GM18511 (cell line): Measurements from ENCODE around the gene SENP2.
A peak's percentile ranks its signal among the peaks of the same experiment; 100 is the strongest.
"Not testable (repeated sequence)": the region's sequence is repeated elsewhere in the genome, so short reads cannot be mapped to it uniquely, and the experiment has no call there.

Source experiments
- ATAC-seq: cut with Tn5 transposase; IDR thresholded peaks from one replicate; pipeline ENCODE4 v1.9.1; 2021; ENCODE audit warnings: mild to moderate bottlenecking, moderate library complexity; ENCODE audit not compliant: unreplicated experiment

The SENP2 gene

DNA sequence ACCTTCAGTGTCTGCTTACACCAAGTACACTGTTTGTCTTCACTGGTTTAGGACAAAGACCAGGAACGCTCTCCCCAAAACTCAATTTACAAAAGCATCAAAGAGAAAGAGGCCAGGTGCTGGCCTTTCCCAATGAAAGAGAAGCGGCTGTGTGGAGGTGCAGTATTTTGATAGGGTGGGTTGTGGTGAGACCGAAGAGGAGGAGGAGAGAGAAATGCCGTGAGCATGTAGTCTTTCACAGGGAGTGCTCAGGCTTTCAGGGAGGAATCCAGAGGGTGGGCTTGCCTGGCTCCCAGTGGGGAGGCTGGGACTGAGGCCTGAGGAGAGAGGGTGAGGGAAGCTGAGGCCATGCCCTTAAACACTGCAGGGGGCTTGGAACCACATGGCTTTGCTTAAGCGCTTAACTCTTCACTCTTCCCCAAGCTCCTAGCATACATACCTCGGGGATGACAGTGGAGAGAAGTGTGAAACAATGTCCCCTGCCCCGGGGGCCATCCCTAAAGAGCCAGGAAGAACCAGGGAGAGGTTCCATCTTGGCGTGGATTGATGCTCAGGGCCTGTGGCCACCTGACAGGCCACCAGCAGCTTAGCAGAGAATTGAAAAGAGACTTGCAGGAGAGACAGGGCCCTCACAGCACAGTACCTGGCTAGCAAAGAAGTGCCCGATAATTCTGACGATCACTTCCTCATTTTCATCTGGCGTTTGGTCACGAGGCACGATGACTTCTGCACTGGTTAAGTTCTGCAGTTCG is 60.5 kb downstream of the SENP2 start:
- peak; percentile 77 for ATAC-seq

DNA sequence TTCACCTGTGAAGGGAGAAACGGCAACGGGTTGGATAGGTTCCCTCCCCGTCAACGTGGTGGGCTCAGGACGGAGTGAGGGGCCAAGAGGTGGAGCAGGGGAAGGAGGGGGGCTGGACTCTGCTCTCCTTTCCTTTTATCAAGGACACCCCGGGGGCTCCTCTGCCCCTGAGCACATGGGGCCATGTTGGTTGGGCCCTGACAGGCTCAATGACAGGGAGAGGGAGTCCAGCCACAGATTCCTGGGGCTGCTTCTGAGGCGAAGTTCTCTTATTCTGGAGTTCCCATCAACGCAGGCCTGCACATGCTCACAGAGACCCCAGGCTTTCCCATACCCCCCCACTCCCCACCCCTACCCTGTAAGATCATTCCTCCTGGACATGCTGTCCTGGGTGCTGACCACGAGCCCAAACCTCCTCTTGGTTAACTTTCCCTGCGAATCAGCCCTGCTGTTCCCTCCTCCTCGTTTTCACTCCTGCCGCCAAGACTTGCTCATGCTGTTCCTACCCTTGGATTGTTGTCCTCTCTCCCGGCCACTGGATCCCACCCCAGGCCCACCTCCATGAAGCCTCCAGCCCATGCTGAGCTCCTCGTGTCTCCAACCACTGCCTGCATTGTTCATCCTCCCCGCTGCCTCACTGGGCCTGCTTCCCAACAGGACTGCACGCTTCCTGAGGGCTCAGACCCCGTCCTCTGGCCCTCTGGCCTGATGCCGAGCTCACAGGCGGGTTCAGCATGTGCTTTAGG is 61.2 kb downstream of the SENP2 start:
- ATAC-seq: no peak

DNA sequence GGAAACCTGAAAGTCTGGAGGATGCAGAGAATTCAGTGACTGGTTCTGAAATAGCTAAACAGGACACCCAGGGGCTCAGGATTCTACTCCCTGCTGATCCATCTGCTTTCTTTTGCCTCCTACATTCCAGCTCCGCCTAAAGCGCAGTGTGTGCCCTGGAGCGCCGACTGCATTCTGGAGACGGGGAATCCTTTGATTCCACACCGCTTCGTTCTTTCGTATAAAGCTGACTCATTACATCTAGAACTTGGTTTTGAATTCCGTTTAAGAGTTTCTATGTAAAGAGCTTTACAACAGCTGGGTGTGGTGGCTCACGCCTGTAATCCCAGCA is 61.8 kb downstream of the SENP2 start:
- no peak for ATAC-seq

DNA sequence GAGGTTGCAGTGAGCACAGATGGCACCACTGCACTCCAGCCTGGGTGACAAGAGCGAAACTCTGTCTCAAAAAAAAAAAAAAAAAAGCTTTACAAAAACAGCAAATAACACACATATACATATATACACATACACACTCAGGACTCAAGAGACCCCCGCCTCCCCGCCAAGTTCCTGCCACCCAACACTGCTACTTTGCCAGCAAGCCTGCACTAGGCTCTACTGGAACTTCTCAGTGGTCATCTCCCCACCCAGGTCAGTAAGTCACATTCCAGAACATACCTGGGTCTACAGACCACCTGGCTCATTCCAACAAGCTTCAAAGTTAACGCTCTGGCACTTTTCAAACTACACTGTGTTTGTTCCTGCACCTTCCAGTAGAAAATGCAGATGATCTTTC is 62.3 kb downstream of the SENP2 start:
- ATAC-seq: no peak

DNA sequence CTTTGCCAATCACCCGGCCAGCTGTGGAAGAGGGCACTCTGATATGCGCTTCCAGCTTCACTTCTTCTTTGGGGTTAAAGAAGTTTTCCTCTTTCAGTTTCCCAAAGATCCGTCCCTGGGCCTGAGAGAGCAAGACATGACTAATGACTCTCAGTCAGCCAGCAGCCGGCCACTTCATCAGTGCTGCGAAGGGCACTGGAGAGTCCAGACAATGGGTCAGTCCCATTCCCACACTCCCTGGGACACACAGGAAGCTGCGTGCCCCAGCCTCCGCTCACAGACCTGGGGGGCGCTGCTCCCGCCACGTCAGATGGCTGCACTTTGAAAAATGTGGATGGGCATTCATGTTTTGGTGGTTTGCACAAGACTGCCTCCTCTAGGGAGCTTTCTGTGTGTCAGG is 63.3 kb downstream of the SENP2 start:
- ATAC-seq: no peak

DNA sequence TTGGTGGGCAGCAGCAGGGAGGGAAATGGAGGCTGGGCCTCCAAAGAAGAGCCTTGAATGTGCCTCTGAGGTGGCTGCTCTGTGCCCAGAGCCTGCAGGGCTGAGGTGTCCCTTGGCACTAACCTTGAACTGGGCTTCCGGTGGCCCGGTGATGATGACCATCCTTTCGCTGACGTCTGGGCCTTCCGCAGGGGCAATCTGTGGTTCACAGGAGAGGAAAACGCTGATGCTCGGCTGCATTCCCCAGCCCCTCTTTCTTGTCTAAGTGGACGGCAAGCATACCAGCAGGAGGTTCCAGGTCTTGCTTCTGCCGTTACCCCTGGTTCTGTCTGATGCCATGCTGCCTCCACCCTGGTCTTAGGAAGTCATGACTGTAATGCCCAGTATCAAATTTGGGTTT is 65.9 kb downstream of the SENP2 start:
- no peak for ATAC-seq

DNA sequence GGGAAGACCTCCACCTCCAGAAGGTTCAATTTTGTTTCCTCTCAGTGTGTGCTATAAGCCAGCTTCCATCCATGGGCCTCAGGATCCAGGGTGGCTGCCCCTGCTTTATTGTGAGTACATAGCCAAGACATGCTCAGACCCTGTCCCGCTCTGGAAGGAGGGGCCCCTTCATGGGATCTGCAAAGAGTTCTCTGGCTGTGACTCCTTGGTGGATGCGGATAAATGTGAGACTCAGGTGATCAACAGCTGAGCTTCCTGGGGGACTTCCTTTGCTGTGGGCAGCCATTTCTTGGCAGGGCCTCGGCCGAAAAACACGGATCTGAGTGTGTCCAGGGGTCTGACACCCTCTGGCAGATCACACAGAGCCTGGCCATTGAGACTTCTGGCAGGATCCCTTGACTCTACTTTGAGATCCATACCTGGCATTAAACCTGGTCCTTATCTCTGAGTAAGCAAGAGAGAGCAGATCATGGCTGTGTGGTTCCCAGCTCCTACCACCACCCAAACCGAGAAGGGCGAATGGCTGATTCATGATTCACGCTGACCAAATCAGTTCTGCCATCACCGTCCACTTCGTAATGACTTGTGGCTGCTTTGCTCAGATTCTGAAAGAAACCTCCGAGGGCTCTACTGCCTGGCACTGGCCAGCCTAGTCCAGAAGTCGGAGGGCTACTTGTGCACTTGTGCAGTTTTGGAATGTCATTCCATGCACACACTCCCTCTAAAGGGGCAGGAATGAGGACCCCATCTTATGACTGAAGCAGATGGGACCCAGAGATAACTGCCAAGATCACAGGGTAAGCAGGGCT is 68.1 kb downstream of the SENP2 start:
- no peak for ATAC-seq

DNA sequence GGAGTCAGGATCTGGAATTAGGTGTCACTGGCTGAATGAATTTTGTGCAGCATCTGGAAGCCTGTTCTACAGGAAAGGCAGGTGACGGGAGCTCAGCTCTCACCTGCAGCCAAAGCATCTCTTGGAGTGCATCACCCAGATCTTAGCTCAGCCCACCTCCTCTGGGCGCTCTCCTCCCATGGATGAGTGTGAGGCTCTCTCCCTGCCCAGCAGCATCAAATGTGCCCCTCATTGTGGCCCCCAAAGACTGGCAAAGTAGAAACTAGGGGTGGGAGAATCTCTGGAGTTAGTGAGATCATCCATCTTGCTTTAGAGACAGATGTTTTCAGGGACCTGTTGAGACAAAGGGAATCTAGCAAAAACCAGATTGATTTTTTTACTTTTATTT is 68.7 kb downstream of the SENP2 start:
- ATAC-seq: no peak

DNA sequence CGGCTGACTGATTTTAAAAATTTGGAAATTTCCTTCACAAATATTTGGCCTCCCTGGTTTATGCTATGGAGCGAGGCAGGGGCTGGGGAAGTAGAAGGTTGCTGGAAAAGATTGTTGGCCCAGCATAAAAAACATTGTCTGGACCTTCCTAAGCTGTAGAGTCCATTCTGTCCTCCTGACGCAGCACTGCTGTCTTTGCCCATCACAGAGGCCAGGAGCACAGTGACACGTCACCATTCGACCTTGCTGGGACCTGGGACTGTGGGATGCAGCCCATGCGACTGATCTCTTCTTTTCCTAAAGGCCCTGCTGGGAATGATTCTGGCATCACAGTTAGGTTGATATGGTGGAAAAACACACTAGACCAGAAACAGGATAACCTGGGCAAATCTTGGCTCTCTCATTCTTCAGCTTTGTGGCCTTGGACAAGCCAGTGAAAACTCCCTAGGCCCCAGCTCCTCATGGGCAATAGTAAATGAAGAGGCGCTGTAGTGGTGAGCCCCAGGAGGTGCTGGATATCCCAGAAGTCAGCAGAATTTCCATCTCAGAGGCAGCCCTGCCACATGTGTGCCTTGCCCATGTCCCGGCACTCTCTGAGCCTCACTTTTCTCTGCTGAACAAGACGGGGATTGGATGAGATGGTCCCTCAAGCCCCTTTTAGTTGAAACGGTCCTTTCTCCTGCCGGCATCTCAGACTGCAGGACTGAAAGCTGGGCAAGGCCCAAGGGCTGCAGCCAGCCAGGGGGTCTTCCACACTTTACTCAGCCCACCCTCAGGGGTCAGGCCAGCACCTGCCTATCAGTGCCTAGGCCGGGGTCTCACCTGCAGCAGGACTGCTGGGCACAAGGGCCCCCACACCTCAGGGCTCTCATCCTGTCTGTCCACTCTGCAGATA is 69.6 kb downstream of the SENP2 start:
- no peak for ATAC-seq

DNA sequence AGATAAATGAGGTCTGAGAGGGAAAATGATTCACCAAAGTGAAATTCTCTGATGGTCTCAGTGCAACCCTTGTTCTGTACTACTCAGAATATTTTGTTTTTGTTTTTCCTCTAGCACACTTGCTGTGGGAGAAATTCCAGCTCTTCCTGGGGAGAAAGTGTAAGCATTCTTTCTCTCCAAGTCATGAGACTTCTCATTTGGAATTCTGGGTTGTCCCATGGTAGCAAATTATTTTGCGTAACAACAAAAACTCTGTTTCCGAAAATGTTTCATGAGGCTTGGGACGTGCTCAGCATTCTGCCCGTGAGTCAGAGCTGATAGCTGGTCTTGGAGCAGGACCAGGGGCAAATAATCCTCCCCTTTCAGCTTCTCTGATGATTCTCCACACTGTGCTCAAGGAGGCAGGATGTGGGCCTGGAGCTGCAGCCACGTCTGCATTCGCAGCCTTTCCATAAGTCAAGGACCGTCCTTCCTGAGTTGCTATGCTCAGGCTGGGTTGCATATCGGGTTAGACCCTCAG is 70.3 kb downstream of the SENP2 start:
- ATAC-seq: no peak

DNA sequence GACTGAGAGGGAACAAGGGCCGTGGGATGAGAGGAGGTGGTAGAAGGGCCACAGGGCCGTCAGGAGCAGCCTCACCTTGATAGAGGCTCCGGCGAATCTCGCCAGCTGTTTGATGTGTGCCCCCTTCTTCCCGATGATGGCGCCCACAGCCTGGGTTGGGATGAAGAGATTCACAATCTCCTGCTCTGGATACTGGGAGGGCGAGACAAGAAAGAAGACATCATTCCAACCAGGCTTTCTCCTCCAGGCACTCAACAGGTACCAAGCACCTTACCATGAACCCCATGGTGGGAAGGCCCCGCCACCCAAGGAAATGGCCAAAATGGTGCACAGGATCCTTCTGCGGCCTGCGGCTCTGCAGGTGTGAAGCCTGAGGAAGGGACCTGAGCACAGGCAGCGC is 71.1 kb downstream of the SENP2 start:
- ATAC-seq: no peak

DNA sequence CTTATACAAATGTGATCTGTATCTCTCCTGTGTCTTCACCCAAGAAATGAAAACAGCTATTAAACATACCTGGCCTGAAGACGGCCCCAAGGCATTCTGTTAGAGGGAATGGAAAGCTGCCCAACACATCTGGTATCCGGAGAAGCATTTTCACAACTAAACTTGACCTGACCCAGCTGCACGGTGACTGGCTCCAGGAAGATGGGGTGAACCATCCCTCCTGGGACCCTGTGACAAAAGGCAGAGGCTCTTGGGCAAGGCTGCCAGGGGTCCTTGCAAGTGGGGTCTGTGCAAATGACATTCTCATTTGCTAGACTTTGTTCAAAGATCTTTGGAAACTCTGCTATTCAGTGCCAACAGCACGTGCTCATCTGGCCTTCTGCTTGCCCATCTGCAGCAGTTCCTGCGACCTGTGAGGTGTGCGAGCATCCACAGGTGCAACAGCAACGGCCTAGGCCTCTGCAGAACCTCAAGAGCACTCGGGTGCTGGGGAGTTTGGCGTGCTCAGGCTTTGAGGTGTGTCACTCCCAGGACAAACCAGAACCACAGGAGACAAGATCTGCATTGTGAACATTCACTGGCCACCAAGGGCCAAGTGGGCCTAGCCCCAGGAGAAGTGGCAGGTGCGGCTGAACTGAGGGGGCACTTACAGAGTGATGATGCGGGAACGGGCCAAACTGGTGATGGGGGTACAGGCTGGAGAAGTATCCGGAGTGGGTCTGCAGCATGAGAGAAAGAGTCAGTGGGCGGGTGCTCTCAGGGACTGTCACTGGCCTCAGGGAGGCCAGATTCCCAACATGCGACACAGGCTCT is 71.8 kb downstream of the SENP2 start:
- no peak for ATAC-seq

DNA sequence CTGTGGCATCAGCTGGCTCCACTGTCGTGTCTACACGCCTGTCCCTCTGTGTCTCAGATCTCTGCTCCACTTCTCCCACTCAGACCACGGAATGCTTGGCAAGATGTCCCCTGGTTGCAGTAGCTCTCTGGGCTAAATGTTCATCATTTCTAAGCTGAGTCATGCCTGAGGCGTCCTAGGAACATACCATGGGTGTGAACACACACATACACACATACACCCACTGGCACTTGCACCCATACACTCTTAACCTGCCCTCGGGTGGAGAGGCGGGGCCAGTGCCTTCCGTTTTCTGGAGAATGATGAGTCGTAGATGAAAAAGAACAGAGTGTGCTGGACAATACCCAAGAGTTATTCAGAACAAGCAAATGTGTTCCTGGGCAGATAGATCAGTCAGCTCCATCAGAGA is 72.4 kb downstream of the SENP2 start:
- ATAC-seq: no peak

DNA sequence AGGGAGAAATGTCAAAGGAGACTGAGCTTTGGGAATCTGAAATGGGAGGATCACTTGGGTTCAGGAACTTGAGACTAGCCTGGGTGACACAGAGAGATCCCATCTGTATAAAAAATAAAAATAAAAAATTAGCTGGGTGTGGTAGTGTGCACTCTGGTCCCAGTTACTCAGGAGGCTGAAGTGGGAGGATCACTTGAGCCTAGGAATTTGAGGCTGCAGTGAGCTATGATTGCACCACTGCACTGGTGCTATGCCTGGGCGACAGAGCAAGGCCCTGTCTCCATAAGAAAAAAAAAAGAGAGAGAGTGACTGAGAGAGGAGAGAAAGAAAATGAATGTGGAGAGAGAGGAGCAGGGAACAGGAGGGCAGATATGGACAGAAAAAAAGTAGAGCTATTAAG is 72.8 kb downstream of the SENP2 start:
- ATAC-seq: no peak

DNA sequence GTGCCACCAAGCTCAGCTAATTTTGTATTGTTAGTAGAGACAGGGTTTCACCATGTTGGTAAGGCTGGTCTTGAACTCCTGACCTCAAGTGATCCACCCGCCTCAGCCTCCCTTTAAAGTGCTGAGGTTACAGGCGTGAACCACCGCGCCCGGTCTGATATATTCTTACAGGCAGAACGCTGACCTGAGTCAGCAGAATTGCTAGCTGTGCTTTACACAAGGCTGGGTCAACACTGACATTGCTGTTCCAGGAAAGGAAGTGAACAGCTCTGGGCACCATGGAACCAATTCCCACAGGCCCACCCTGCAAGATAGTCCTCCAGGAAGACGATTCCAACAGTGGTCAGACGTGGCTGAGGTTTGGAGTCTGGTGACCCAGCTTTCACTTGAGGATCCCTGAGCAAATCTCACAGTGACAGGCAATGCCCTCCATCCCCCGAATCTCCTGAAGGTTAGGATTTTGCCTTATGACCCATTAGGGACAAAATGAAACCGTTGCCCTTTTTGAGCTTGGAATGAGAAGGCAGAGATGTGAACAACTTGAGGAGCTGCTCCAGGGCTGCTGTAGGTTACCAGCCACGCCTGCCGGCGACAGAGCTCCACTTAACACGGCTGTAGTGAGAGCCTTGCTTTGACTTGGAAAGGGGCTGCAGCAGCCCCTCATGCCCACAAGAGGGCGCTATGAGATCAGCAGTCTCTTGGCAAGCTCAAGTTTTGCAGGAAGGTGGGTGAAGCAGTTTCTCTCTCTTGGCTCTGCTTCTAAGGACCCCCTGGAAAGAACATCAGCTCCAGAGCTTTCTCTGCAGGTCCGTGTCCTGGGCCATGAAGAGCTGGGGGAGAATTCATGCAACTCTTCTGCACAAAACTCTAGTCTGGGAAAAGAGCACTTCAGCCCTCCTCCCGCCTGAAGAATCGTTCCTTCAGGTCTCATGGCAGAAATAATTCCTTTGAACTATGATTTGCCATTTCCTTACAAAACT is 74.1 kb downstream of the SENP2 start:
- ATAC-seq: peak; percentile 65

DNA sequence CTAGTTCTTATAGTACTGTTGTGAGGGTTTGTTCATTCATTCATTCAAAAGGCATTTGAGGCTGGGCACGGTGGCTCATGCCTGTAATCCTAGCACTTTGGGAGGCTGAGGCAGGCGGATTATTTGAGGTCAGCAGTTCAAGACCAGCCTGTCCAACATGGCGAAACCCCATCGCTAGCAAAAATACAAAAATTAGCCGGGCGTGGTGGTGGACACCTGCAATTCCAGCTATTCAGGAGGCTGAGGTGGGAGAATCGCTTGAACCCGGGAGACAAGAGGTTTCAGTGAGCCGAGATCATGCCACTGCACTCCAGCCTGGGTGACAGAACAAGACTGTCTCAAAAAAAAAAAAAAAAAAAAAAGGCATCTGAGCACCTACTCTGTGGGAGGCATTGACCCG is 75.2 kb downstream of the SENP2 start:
- ATAC-seq: not testable (repeated sequence)

DNA sequence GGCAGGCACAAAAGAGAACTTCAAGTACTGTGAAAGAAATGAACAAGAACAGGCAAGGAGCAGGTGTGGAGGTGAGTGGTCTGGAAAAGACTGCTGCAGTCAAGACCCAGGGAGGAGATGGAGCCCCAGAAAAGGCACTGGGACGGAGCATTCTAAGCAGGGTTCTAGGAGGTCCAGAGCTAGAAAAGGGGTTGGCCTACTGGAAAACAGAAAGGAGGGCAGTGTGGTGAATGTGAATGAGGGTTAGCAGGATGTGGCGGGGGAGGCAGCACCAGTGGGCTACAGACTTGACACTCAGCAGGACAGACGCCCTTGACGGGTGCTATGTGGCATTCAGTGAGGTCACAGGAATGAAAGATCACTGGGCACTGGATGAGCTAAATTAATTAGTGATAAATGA is 75.7 kb downstream of the SENP2 start:
- no peak for ATAC-seq

DNA sequence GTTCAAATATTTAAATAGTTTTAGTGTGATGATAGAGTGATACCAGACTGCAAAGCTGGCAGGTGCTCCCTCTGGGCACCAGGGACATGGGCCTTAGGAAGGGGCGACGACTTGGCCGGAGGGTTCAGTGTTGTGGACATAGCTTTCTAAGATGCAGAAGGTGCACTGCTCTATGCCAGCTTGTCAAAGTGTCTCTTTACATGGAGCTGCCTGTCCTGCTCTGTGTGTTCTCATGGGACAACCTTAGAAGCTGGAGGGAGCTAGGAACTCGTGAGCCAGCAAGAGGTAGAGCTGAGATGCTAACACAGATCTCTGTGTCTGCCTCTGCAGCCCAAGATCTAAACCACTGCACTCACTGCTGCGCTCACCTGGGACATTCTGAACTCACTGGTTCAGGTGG is 77.8 kb downstream of the SENP2 start:
- ATAC-seq: no peak

DNA sequence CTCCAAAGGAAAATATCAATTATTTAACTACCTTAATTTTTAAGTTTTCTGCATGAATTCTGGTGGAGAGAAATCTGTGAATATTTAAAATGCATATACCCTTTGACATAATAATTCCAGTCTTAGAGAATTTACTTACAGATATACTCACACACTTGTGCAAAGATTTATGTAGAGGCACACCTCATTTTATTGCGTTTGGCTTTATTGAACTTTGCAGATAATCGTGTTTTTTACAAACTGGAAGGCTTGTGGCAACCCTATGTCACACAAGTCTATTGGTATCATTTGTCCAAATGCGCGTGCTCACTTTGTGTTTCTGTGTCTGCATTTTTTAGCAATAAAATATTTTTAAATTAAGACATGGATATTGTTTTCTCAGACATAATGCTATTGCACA is 81.5 kb downstream of the SENP2 start:
- no peak for ATAC-seq
